Measurements from ENCODE around the gene PTPRM.

DNA sequence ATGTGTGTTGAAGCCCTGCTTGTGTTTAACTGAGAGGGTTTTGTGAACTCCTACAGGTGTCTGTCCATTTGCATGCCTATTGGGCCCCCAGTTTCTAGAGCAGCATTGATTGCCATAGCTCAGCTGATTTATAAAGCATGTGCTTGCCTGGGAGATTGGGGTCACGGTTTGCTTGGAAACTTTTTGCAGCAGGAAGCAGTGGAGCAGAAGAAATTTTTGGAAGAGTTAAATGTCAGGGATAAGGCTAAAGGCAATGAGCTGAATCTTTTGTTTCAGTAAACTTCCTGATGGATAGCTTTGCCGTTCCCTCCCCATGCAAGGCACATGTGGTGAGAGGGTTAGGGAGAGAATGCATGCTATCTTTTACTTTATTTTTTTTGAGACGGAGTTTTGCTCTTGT lies 102.2 kb downstream of the PTPRM start:
- TF ChIP-seq POLR2A (IDR thresholded peaks at IDR 0.05; ENCODE audit: extremely low read depth, insufficient read length) = no peak
- TF ChIP-seq, protein P1, sequence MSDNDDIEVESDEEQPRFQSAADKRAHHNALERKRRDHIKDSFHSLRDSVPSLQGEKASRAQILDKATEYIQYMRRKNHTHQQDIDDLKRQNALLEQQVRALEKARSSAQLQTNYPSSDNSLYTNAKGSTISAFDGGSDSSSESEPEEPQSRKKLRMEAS (IDR thresholded peaks at IDR 0.05; ENCODE audit: low read depth, low read length) = no peak
- TF ChIP-seq, protein P2, sequence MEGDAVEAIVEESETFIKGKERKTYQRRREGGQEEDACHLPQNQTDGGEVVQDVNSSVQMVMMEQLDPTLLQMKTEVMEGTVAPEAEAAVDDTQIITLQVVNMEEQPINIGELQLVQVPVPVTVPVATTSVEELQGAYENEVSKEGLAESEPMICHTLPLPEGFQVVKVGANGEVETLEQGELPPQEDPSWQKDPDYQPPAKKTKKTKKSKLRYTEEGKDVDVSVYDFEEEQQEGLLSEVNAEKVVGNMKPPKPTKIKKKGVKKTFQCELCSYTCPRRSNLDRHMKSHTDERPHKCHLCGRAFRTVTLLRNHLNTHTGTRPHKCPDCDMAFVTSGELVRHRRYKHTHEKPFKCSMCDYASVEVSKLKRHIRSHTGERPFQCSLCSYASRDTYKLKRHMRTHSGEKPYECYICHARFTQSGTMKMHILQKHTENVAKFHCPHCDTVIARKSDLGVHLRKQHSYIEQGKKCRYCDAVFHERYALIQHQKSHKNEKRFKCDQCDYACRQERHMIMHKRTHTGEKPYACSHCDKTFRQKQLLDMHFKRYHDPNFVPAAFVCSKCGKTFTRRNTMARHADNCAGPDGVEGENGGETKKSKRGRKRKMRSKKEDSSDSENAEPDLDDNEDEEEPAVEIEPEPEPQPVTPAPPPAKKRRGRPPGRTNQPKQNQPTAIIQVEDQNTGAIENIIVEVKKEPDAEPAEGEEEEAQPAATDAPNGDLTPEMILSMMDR (IDR thresholded peaks at IDR 0.05; ENCODE audit: low read depth, low read length) = no peak
